Osteoblast (primary cell): ENCODE data around the gene DEFB113. TPM values are rescaled to one million over a fixed set of nuclear protein-coding genes. Genes with fewer than 3 reads are reported as not detected.

Experiments
- DNase-seq: peaks from one replicate; pipeline ENCODE4 v3.0.0; 2011; ENCODE audit warnings: low spot score, mixed read lengths; ENCODE audit not compliant: insufficient read length; ENCODE audit errors: missing footprints
- H2AFZ ChIP-seq: 2 replicates; pipeline ENCODE4 v1.6.0; 2011; ENCODE audit warnings: mild to moderate bottlenecking, low read length
- H3K27ac ChIP-seq: 2 replicates; pipeline ENCODE4 v1.5.1; 2011; ENCODE audit warnings: mild to moderate bottlenecking, low read depth, low read length, moderate library complexity
- H3K27me3 ChIP-seq: 2 replicates; pipeline ENCODE4 v1.6.0; 2012; ENCODE audit warnings: mild to moderate bottlenecking, control low read depth, inconsistent platforms, low read length, moderate library complexity; ENCODE audit not compliant: insufficient read depth
- H3K36me3 ChIP-seq: 2 replicates; pipeline ENCODE4 v1.5.1; 2011; ENCODE audit warnings: mild to moderate bottlenecking, low read length, control low read depth, moderate library complexity; ENCODE audit not compliant: insufficient read depth
- H3K4me1 ChIP-seq: 2 replicates; pipeline ENCODE4 v1.5.1; 2011; ENCODE audit warnings: mild to moderate bottlenecking, low read length, control low read depth, moderate library complexity; ENCODE audit not compliant: insufficient read depth
- H3K4me2 ChIP-seq: 2 replicates; pipeline ENCODE4 v1.6.0; 2011; ENCODE audit warnings: mild to moderate bottlenecking, low read length; ENCODE audit not compliant: insufficient read depth
- H3K4me3 ChIP-seq: fragments of 200-600 bp; sonication (generic); 3 replicates; pipeline ENCODE4 v1.5.1; 2012; ENCODE audit warnings: mild to moderate bottlenecking, low read length, inconsistent platforms; ENCODE audit not compliant: insufficient read depth
- H3K79me2 ChIP-seq: 2 replicates; pipeline ENCODE4 v1.6.0; 2012; ENCODE audit warnings: mild to moderate bottlenecking, low read length, control low read depth, inconsistent platforms; ENCODE audit not compliant: insufficient read depth
- H3K9me3 ChIP-seq: 2 replicates; pipeline ENCODE4 v1.5.1; 2011; ENCODE audit warnings: low read depth, low read length, control low read depth
- H4K20me1 ChIP-seq: 2 replicates; pipeline ENCODE4 v1.6.0; 2012; ENCODE audit warnings: mild to moderate bottlenecking, low read length, control low read depth; ENCODE audit not compliant: insufficient read depth
- total RNA-seq: library from RNA; depleted of rRNA; stranded (reverse); fragments of >200 nt; gene quantifications from 2 replicates; pipeline ENCODE4 v1.2.3, GENCODE V29; 2012
- TF ChIP-seq, protein P1 (sequence below): IDR thresholded peaks from 2 replicates; pipeline ENCODE4 v1.5.1; 2011; ENCODE audit warnings: mild to moderate bottlenecking, low read depth, low read length, moderate library complexity; ENCODE audit errors: extremely low read depth

DEFB113 gene
- total RNA-seq, 1 donor: not detected

DNA sequence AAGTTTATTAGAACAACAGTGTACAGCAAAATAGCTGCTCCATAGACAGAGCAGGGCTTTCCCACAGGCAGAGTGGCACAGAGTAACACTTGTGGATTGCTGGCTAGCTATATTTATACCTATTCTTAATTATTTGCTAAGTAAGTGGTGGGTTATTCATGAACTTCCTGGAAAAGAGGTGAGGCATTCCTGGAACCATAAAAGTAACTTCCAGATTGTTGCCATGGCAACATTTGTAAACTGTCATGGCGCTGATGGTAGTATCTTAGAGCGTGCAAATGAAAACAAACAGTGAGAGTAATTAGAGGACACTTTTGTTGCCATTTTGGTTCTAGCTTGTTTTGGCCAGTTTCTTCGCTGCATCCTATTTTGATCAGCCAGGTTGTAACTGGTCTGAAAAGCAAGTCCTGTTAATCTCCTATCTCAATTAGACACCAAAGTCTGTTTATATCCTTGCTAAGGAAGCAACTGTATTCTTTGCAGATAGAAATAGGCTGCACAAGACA lies 29.4 kb downstream of the DEFB113 start:
- TF ChIP-seq, protein P1, sequence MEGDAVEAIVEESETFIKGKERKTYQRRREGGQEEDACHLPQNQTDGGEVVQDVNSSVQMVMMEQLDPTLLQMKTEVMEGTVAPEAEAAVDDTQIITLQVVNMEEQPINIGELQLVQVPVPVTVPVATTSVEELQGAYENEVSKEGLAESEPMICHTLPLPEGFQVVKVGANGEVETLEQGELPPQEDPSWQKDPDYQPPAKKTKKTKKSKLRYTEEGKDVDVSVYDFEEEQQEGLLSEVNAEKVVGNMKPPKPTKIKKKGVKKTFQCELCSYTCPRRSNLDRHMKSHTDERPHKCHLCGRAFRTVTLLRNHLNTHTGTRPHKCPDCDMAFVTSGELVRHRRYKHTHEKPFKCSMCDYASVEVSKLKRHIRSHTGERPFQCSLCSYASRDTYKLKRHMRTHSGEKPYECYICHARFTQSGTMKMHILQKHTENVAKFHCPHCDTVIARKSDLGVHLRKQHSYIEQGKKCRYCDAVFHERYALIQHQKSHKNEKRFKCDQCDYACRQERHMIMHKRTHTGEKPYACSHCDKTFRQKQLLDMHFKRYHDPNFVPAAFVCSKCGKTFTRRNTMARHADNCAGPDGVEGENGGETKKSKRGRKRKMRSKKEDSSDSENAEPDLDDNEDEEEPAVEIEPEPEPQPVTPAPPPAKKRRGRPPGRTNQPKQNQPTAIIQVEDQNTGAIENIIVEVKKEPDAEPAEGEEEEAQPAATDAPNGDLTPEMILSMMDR: no peak
- H2AFZ ChIP-seq: no peak overlapping the region

DNA sequence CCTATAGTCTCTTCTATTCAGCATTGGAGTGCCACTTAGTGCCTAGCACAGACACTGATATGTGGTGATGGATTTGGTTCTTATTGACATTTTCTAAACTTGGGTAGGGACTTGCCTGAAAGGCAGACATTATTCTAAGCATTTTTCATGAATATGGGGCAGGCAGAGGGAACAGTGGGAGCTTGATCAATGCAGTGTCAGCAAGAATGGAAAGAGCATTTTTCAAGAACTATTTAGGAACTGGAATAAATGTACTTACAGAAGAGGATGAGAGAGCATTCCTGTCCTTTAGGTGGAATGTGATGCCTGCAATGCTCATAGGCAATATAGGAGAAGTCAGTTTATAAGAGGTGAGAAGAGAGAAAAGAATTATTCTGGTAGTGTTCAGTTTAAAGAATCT lies 31.6 kb downstream of the DEFB113 start:
- no peak for DNase-seq
- Histone ChIP-seq H2AFZ (no peak overlapping the region), H3K4me3 (no peak overlapping the region)

More for the DNA sequence above, 29.4 kb downstream of the DEFB113 start:
- H3K4me2 ChIP-seq: no peak overlapping the region
- no peaks in the 10 kb centered on the region for H3K27me3 ChIP-seq
- H3K4me1 ChIP-seq: no peaks in the 10 kb centered on the region
- H3K79me2 ChIP-seq: no peaks in the 10 kb centered on the region
- no peak overlapping the region for H3K4me3 ChIP-seq
- no peak for DNase-seq
- H4K20me1 ChIP-seq: no peaks in the 10 kb centered on the region
- no peaks in the 10 kb centered on the region for H3K36me3 ChIP-seq
- peaks cover 6% of the 10 kb centered on the region for H3K9me3 ChIP-seq
- no peak overlapping the region for H3K27ac ChIP-seq

DNA sequence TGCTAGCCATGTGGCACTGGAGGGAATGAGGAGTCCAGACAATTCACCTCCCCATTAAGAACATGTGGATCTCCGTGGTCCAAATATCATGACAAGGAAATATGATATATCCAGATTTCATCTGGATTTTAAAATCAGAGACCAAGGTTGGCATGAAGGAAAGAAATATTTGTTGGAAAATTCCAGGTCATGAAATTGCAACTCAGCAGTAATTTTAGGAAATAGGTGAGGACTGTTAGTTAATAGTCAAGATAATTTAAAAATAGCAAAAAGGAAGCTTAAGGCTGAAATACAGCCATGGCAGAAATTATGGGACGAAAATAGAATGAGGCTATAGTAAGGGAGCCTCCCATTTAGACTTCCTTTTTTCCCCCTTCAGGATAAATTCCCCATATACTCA lies 32.4 kb downstream of the DEFB113 start:
- Histone ChIP-seq H2AFZ (no peak overlapping the region), H3K4me2 (no peak overlapping the region), H3K4me3 (no peak overlapping the region), H3K27ac (no peak overlapping the region), H4K20me1 (no peaks in the 10 kb centered on the region), H3K9me3 (peaks cover 4% of the 10 kb centered on the region), H3K27me3 (no peaks in the 10 kb centered on the region), H3K79me2 (no peaks in the 10 kb centered on the region), H3K4me1 (no peaks in the 10 kb centered on the region), H3K36me3 (no peaks in the 10 kb centered on the region)
- TF ChIP-seq, protein P1: no peak
- no peak for DNase-seq

More for the DNA sequence above, 31.6 kb downstream of the DEFB113 start:
- TF ChIP-seq, protein P1: no peak
- H3K4me1 ChIP-seq: no peaks in the 10 kb centered on the region
- no peak overlapping the region for H3K27ac ChIP-seq
- H4K20me1 ChIP-seq: no peaks in the 10 kb centered on the region
- no peaks in the 10 kb centered on the region for H3K36me3 ChIP-seq
- H3K79me2 ChIP-seq: no peaks in the 10 kb centered on the region
- peaks cover 4% of the 10 kb centered on the region for H3K9me3 ChIP-seq
- H3K27me3 ChIP-seq: no peaks in the 10 kb centered on the region
- no peak overlapping the region for H3K4me2 ChIP-seq

DNA sequence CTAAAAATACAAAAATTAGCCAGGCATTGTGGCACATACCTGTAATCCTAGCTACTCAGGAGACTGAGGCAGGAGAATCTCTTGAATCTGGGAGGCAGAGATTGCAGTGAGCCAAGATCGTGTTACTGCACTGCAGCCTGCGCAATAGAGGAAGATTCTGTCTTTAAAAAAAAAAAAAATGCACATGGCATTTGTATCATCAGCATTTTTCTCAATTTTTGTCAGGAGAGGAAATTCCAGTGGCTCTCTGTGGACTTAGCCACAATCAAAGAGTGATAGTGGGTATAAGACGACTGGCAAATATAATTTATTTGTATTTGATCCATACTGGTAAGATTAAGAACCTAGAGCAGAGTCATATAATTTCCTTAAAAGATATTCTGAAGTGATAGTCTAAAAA lies 34.0 kb downstream of the DEFB113 start:
- no peak for DNase-seq
- H4K20me1 ChIP-seq: no peaks in the 10 kb centered on the region
- H3K9me3 ChIP-seq: peaks cover 4% of the 10 kb centered on the region
- no peak overlapping the region for H3K27ac ChIP-seq
- no peak overlapping the region for H3K4me2 ChIP-seq
- no peak overlapping the region for H3K4me3 ChIP-seq
- H3K4me1 ChIP-seq: no peaks in the 10 kb centered on the region
- no peaks in the 10 kb centered on the region for H3K27me3 ChIP-seq
- H3K36me3 ChIP-seq: no peaks in the 10 kb centered on the region
- H3K79me2 ChIP-seq: no peaks in the 10 kb centered on the region
- H2AFZ ChIP-seq: no peak overlapping the region
- TF ChIP-seq, protein P1: no peak
